GM12878 (cell line): Measurements from ENCODE around the gene PACS1. TPM values are rescaled to one million over a fixed set of nuclear protein-coding genes. Genes with fewer than 3 reads are reported as not detected.

Experiments used
- ATF7 ChIP-seq: fragments of 450-650 bp; IDR thresholded peaks from 2 replicates; pipeline ENCODE4 v1.6.1; 2016; ENCODE audit warnings: low read depth, mild to moderate bottlenecking
- CBFB ChIP-seq: IDR thresholded peaks from 2 replicates; pipeline ENCODE4 v1.6.1; 2016; ENCODE audit warnings: antibody characterized with exemption, low read depth
- CTCF ChIP-seq, 3 experiments: IDR thresholded peaks in 2 of 3; conservative IDR thresholded peaks in 1 of 3; 2 replicates each; pipeline ENCODE4 v1.5.1; 2011; ENCODE audit warnings: low read depth in 3 of 3, low read length in 3 of 3, mild to moderate bottlenecking in 3 of 3, control low read depth in 2 of 3, moderate library complexity in 2 of 3, inconsistent platforms in 1 of 3, mixed read lengths in 1 of 3; ENCODE audit not compliant: control insufficient read depth in 2 of 3, insufficient read depth in 1 of 3; ENCODE audit errors: extremely low read depth in 1 of 3
- E4F1 ChIP-seq: fragments of 450-650 bp; IDR thresholded peaks from 2 replicates; pipeline ENCODE4 v1.6.1; 2018; ENCODE audit warnings: borderline replicate concordance, mild to moderate bottlenecking; ENCODE audit not compliant: partially characterized antibody
- FOS ChIP-seq: IDR thresholded peaks from 3 replicates; pipeline ENCODE4 v1.6.1; 2011; ENCODE audit warnings: borderline replicate concordance; ENCODE audit not compliant: insufficient read length; ENCODE audit errors: extremely low read depth
- HCFC1 ChIP-seq: fragments of 150-350 bp; IDR thresholded peaks from 2 replicates; pipeline ENCODE4 v1.6.1; 2014; ENCODE audit warnings: low read length
- JUND ChIP-seq: IDR thresholded peaks from 2 replicates; pipeline ENCODE4 v1.6.1; 2012; ENCODE audit warnings: low read depth, mild to moderate bottlenecking, low read length, improper control_type of control experiment, moderate library complexity
- MTA3 ChIP-seq: IDR thresholded peaks from 2 replicates; pipeline ENCODE4 v1.6.1; 2012; ENCODE audit warnings: low read length, inconsistent platforms, borderline replicate concordance
- NFYB ChIP-seq: IDR thresholded peaks from 2 replicates; pipeline ENCODE4 v1.6.1; 2011; ENCODE audit warnings: low read depth, mild to moderate bottlenecking, low read length, improper control_type of control experiment, moderate library complexity; ENCODE audit not compliant: insufficient read depth
- PAX5 ChIP-seq: IDR thresholded peaks from 2 replicates; pipeline ENCODE4 v1.6.1; 2011; ENCODE audit warnings: low read depth, low read length, borderline replicate concordance
- PML ChIP-seq: IDR thresholded peaks from 2 replicates; pipeline ENCODE4 v1.6.1; 2012; ENCODE audit warnings: low read length, inconsistent platforms
- RFX5 ChIP-seq: IDR thresholded peaks from 2 replicates; pipeline ENCODE4 v1.6.1; 2011; ENCODE audit warnings: low read depth, low read length, improper control_type of control experiment
- RUNX3 ChIP-seq: IDR thresholded peaks from 2 replicates; pipeline ENCODE4 v1.6.1; 2012; ENCODE audit warnings: low read length, inconsistent platforms
- SIX5 ChIP-seq: IDR thresholded peaks from 2 replicates; pipeline ENCODE4 v1.6.1; 2011; ENCODE audit warnings: mild to moderate bottlenecking, low read depth, low read length, moderate library complexity; ENCODE audit not compliant: severe bottlenecking
- TARDBP ChIP-seq: IDR thresholded peaks from 2 replicates; pipeline ENCODE4 v1.6.1; 2016; ENCODE audit warnings: borderline replicate concordance
- TCF3 ChIP-seq: IDR thresholded peaks from 2 replicates; pipeline ENCODE4 v1.6.1; 2012; ENCODE audit warnings: low read depth, mild to moderate bottlenecking, low read length, borderline replicate concordance; ENCODE audit not compliant: insufficient read depth
- ZNF24 ChIP-seq: fragments of 450-650 bp; IDR thresholded peaks from 2 replicates; pipeline ENCODE4 v1.6.1; 2017; ENCODE audit warnings: antibody characterized with exemption, mild to moderate bottlenecking
- ZSCAN29 ChIP-seq: fragments of 450-650 bp; IDR thresholded peaks from 2 replicates; pipeline ENCODE4 v1.6.1; 2017; ENCODE audit warnings: mild to moderate bottlenecking, moderate library complexity
- polyA plus RNA-seq, 11 experiments: library from polyadenylated mRNA; depleted of rRNA in 4 of 11; unstranded in 6 of 11; stranded (reverse) in 5 of 11; fragments of >200 nt; fragmentation: Nextera tagmentation in 4 of 11; fragmentation: Illumina TruSeq in 1 of 11; extraction: Ambion mirVana in 4 of 11; extraction: Trizol in 1 of 11; gene quantifications; 1 replicate in 1 of 11; 2 replicates in 10 of 11; pipeline versions ENCODE4 v1.2.1 to v1.2.3, GENCODE V29; 2011 to 2016; ENCODE audit warnings: inconsistent platforms in 2 of 11, missing spikeins in 2 of 11, low read depth in 1 of 11
- total RNA-seq, 4 experiments: library from RNA; depleted of rRNA in 3 of 4; stranded (reverse); fragments of >200 nt in 3 of 4; fragmentation: Illumina TruSeq in 1 of 4; extraction: Trizol in 1 of 4; gene quantifications; 2 replicates each; pipeline versions ENCODE4 v1.2.1 to v1.2.3, GENCODE V29; 2013 to 2021
- TF ChIP-seq, protein P1 (sequence below): fragments of 450-650 bp; IDR thresholded peaks from 2 replicates; pipeline ENCODE4 v1.6.1; 2017; ENCODE audit warnings: mild to moderate bottlenecking, low read depth, inconsistent platforms; ENCODE audit not compliant: poor library complexity, severe bottlenecking

The PACS1 gene
- total and polyA plus RNA-seq, 10 of the 15 experiments (the other 5 are each of a cell fraction or from before 2014, with no cell fraction given), result 1.1 to 74.3 (median 17.9) TPM

GRCh38 chr11:66282468-66283455 is 212.7 kb downstream of the PACS1 start (continued):
- peak; percentile 83 for TF ChIP-seq TCF3
- peak; percentile 34; the same call in 1 of the 2 replicates for TF ChIP-seq HCFC1
- TF ChIP-seq CBFB, result no peak
- TF ChIP-seq FOS, result no peak
- TF ChIP-seq ZSCAN29, result no peak
- TF ChIP-seq ATF7, result no peak
- TF ChIP-seq RUNX3, result 0 out of 2 replicates have a peak, but pooled peaks have one; percentile 12
- TF ChIP-seq NFYB, result no peak
- TF ChIP-seq PAX5, result no peak
- TF ChIP-seq CTCF (IDR thresholded peaks at IDR 0.05 in 2 of 3, conservative IDR thresholded peaks at IDR 0.05 in 1 of 3; ENCODE audit: control insufficient read depth in 2 of 3, extremely low read depth in 1 of 3, insufficient read depth in 1 of 3, low read depth in 3 of 3, low read length in 3 of 3), result peak; percentile 90 to 99 (median 97); a peak in 5 of 6 replicates
- no peak for TF ChIP-seq TARDBP
- TF ChIP-seq, protein P1, sequence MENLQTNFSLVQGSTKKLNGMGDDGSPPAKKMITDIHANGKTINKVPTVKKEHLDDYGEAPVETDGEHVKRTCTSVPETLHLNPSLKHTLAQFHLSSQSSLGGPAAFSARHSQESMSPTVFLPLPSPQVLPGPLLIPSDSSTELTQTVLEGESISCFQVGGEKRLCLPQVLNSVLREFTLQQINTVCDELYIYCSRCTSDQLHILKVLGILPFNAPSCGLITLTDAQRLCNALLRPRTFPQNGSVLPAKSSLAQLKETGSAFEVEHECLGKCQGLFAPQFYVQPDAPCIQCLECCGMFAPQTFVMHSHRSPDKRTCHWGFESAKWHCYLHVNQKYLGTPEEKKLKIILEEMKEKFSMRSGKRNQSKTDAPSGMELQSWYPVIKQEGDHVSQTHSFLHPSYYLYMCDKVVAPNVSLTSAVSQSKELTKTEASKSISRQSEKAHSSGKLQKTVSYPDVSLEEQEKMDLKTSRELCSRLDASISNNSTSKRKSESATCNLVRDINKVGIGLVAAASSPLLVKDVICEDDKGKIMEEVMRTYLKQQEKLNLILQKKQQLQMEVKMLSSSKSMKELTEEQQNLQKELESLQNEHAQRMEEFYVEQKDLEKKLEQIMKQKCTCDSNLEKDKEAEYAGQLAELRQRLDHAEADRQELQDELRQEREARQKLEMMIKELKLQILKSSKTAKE, result no peak
- no peak for TF ChIP-seq JUND
- TF ChIP-seq RFX5, result peak; percentile 72; the same call in 1 of the 2 replicates
- TF ChIP-seq E4F1, result peak; percentile 98
- no peak; the same call in 1 of the 2 replicates for TF ChIP-seq MTA3
- TF ChIP-seq PML, result no peak
- peak; percentile 47 for TF ChIP-seq SIX5
- no peak for TF ChIP-seq ZNF24
